A549 (cell line): ENCODE data around the gene HBQ1. TPM values are rescaled to one million over a fixed set of nuclear protein-coding genes. Genes with fewer than 3 reads are reported as not detected.
A peak's percentile ranks its signal among the peaks of the same experiment; 100 is the strongest.

Experiments
- ATAC-seq, 2 experiments: fragments of 200-7000 bp in 1 of 2; fragments of >200 bp in 1 of 2; cut with Nextera tagmentation in 1 of 2; cut with Tn5 transposase in 1 of 2; 3 replicates each; pipeline versions ENCODE4 v1.8.0 to v1.9.1; 2018 to 2020; ENCODE audit warnings: mild to moderate bottlenecking in 1 of 2, moderate library complexity in 1 of 2
- CTCF ChIA-PET: fragments of 300-600 bp; sonication (Branson Sonifier 250); formaldehyde crosslinking; extraction: SDS; loops from one replicate; lab custom pipeline; 2021; ENCODE audit warnings: antibody characterized with exemption, inconsistent platforms; lab: Yijun Ruan, JAX
- POLR2A ChIA-PET: fragments of 350-600 bp; formaldehyde crosslinking; extraction: SDS; loops from one replicate; lab custom pipeline; 2021; ENCODE audit warnings: antibody characterized with exemption, inconsistent platforms; lab: Yijun Ruan, JAX
- DNase-seq, 2 experiments: peaks; one replicate each; pipeline versions ENCODE4 v3.0.0 to v3.0.0-alpha.2; 2011 to 2016; ENCODE audit warnings: low read depth in 1 of 2, low spot score in 1 of 2
- FAIRE-seq: peaks from 2 replicates; lab custom pipeline; 2011; peaks lifted over from hg19 to GRCh38; lab: Jason Lieb, UNC
- H3K27ac ChIP-seq, 2 experiments: fragments of >200 bp; sonication (Bioruptor Twin); formaldehyde crosslinking; 3 replicates each; pipeline ENCODE4 v1.5.1; 2016 to 2017
- H3K4me1 ChIP-seq: fragments of >200 bp; sonication (Bioruptor Twin); formaldehyde crosslinking; 3 replicates; pipeline ENCODE4 v1.6.1; 2016
- H3K4me2 ChIP-seq: fragments of >200 bp; sonication (Bioruptor Twin); formaldehyde crosslinking; 3 replicates; pipeline ENCODE4 v1.6.1; 2016
- H3K4me3 ChIP-seq: fragments of >200 bp; sonication (Bioruptor Twin); formaldehyde crosslinking; 3 replicates; pipeline ENCODE4 v1.5.1; 2016
- H3K9me3 ChIP-seq: fragments of >200 bp; sonication (Bioruptor Twin); formaldehyde crosslinking; 3 replicates; pipeline ENCODE4 v1.6.1; 2016
- BCL3 ChIP-seq: fragments of >200 bp; sonication (Bioruptor Twin); formaldehyde crosslinking; IDR thresholded peaks from 3 replicates; pipeline ENCODE4 v1.6.1; 2016
- CEBPB ChIP-seq, 2 experiments: fragments of >200 bp in 1 of 2; sonication (Bioruptor Twin) in 1 of 2; formaldehyde crosslinking in 1 of 2; IDR thresholded peaks; 2 replicates each; pipeline ENCODE4 v1.6.1; 2012 to 2016
- CHD2 ChIP-seq: fragments of 150-350 bp; IDR thresholded peaks from 2 replicates; pipeline ENCODE4 v1.6.1; 2014; ENCODE audit warnings: low read length; ENCODE audit not compliant: partially characterized antibody
- CHD4 ChIP-seq: fragments of 200-600 bp; sonication (generic); IDR thresholded peaks from 2 replicates; pipeline ENCODE4 v1.6.1; 2016; ENCODE audit warnings: antibody characterized with exemption, mild to moderate bottlenecking, borderline replicate concordance
- EHF ChIP-seq: fragments of 250-450 bp; sonication (Bioruptor Pico); IDR thresholded peaks from 2 replicates; pipeline ENCODE4 v1.5.0; 2020; ENCODE audit warnings: mild to moderate bottlenecking
- FOSB ChIP-seq: fragments of 250-450 bp; sonication (Bioruptor Pico); IDR thresholded peaks from 2 replicates; pipeline ENCODE4 v1.5.0; 2020; ENCODE audit warnings: mild to moderate bottlenecking, moderate library complexity
- FOSL2 ChIP-seq, 2 experiments: fragments of 450-650 bp in 1 of 2; fragments of >200 bp in 1 of 2; sonication (Bioruptor Twin) in 1 of 2; formaldehyde crosslinking; IDR thresholded peaks; 2 replicates each; pipeline versions ENCODE4 v1.5.0 to v1.6.1; 2016 to 2020; ENCODE audit warnings: mild to moderate bottlenecking in 1 of 2, moderate library complexity in 1 of 2
- FOXS1 ChIP-seq: fragments of 250-450 bp; sonication (Bioruptor Pico); IDR thresholded peaks from 2 replicates; pipeline ENCODE4 v1.5.0; 2020; ENCODE audit warnings: mild to moderate bottlenecking, moderate library complexity
- GATA3 ChIP-seq: IDR thresholded peaks from 2 replicates; pipeline ENCODE4 v1.6.1; 2012; ENCODE audit warnings: borderline replicate concordance
- HDAC2 ChIP-seq: fragments of 200-600 bp; sonication (generic); IDR thresholded peaks from 2 replicates; pipeline ENCODE4 v1.6.1; 2016
- HEYL ChIP-seq: fragments of 250-450 bp; sonication (Bioruptor Pico); IDR thresholded peaks from 2 replicates; pipeline ENCODE4 v1.8.0; 2021; ENCODE audit warnings: mild to moderate bottlenecking, moderate library complexity
- HOXB13 ChIP-seq: fragments of 250-450 bp; sonication (Bioruptor Pico); IDR thresholded peaks from 2 replicates; pipeline ENCODE4 v1.5.0; 2020; ENCODE audit warnings: low read depth, mild to moderate bottlenecking, moderate library complexity
- JUN ChIP-seq, 2 experiments: fragments of >200 bp; sonication (Bioruptor Twin); formaldehyde crosslinking; IDR thresholded peaks; 2 replicates in 1 of 2; 3 replicates in 1 of 2; pipeline ENCODE4 v1.6.1; 2016 to 2017
- JUNB ChIP-seq: fragments of >200 bp; sonication (Bioruptor Twin); formaldehyde crosslinking; IDR thresholded peaks from 2 replicates; pipeline ENCODE4 v1.6.1; 2016
- KDM5A ChIP-seq: fragments of 200-600 bp; sonication (generic); IDR thresholded peaks from 2 replicates; pipeline ENCODE4 v1.6.1; 2016; ENCODE audit warnings: antibody characterized with exemption, mild to moderate bottlenecking
- MAZ ChIP-seq: fragments of 150-350 bp; IDR thresholded peaks from 2 replicates; pipeline ENCODE4 v1.6.1; 2014; ENCODE audit warnings: antibody characterized with exemption, low read depth, low read length, borderline replicate concordance
- MYC ChIP-seq: IDR thresholded peaks from 2 replicates; pipeline ENCODE4 v1.6.1; 2012; ENCODE audit warnings: mild to moderate bottlenecking, inconsistent platforms, low read length, improper control_type of control experiment, borderline replicate concordance
- NFE2L2 ChIP-seq: fragments of 150-350 bp; conservative IDR thresholded peaks from 2 replicates; pipeline ENCODE4 v1.6.1; 2014; ENCODE audit warnings: low read length
- NR3C1 ChIP-seq: fragments of >200 bp; sonication (Bioruptor Twin); formaldehyde crosslinking; IDR thresholded peaks from 3 replicates; pipeline ENCODE4 v1.6.1; 2017
- PBX3 ChIP-seq: IDR thresholded peaks from 2 replicates; pipeline ENCODE4 v1.6.1; 2012
- PHF8 ChIP-seq: fragments of 200-600 bp; sonication (generic); IDR thresholded peaks from 2 replicates; pipeline ENCODE4 v1.6.1; 2016; ENCODE audit warnings: low read depth, mild to moderate bottlenecking, antibody characterized with exemption, moderate library complexity, borderline replicate concordance
- POLR2A ChIP-seq: IDR thresholded peaks from 2 replicates; pipeline ENCODE4 v1.6.1; 2012; ENCODE audit warnings: mild to moderate bottlenecking, low read length
- TFCP2L1 ChIP-seq: fragments of 250-450 bp; sonication (Bioruptor Pico); IDR thresholded peaks from 2 replicates; pipeline ENCODE4 v1.5.0; 2021; ENCODE audit warnings: mild to moderate bottlenecking
- ZC3H11A ChIP-seq: fragments of 450-650 bp; IDR thresholded peaks from 2 replicates; pipeline ENCODE4 v1.6.1; 2014; ENCODE audit warnings: antibody characterized with exemption, mild to moderate bottlenecking
- ZNF302 ChIP-seq: fragments of 250-450 bp; sonication (Bioruptor Pico); IDR thresholded peaks from 2 replicates; pipeline ENCODE4 v1.9.0; 2021; ENCODE audit warnings: inconsistent platforms, mild to moderate bottlenecking, moderate library complexity
- WGBS: methylation state at CpG from one replicate; pipeline ENCODE4 v1.1.6; 2017; ENCODE audit errors: missing lambda C conversion rate; 5-methylcytosine and 5-hydroxymethylcytosine counted together
- polyA plus RNA-seq, 4 experiments: library from polyadenylated mRNA; depleted of rRNA in 3 of 4; stranded (reverse); fragments of >200 nt; fragmentation: RNase III in 1 of 4; extraction: RNeasy Plus Mini Kit Qiagen cat#74134 plus additional on column Dnase treatment in 1 of 4; gene quantifications; 2 replicates in 3 of 4; 3 replicates in 1 of 4; pipeline ENCODE4 v1.2.3, GENCODE V29; 2011 to 2017
- TF ChIP-seq, protein P1 (sequence below): fragments of 250-450 bp; sonication (Bioruptor Pico); IDR thresholded peaks from 2 replicates; pipeline ENCODE4 v1.5.0; 2020; ENCODE audit warnings: low read depth, mild to moderate bottlenecking, moderate library complexity
- TF ChIP-seq, protein P2 (sequence below): fragments of 450-650 bp; IDR thresholded peaks from 2 replicates; pipeline ENCODE4 v1.6.1; 2014; ENCODE audit warnings: antibody characterized with exemption

HBQ1 gene
- polyA plus RNA-seq, 2 of the 4 experiments (the other 2 are of a cell fraction), result 2.0 to 2.8 TPM

DNA sequence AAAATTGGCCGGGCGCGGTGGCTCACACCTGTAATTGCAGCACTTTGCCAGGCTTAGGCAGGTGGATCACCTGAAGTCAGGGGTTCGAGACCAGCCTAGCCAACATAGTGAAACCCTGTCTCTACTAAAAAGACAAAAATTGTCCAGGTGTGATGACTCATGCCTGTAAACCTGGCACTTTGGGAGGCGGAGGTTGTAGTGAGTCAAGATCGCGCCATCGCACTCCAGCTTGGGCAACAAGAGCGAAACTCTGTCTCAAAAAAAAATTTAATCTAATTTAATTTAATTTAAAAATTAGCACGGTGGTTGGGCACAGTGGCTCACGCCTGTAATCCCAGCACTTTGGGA, 1.6 kb upstream of the HBQ1 start:
- CTCF ChIA-PET, result interaction anchor here (0.6 to 5.8 kb wide), 6 partner anchors 10 to 184 kb away, joined by 3 to 88 read pairs (median 4); partner anchors contain the start of gene HBM
- H3K4me2 ChIP-seq, result no peak overlapping the region
- no peak for FAIRE-seq
- no peak for DNase-seq
- H3K9me3 ChIP-seq, result no peaks in the 10 kb centered on the region
- no peak for ATAC-seq
- H3K4me3 ChIP-seq, result no peak overlapping the region
- peaks cover 9% of the 10 kb centered on the region; the same call in 1 of the 3 replicates for H3K4me1 ChIP-seq
- TF ChIP-seq ZC3H11A (no peak), JUN (IDR thresholded peaks at IDR 0.05) (no peak), GATA3 (no peak), FOSL2 (IDR thresholded peaks at IDR 0.05) (no peak), FOSL2 (CRISPR knock-in tag; IDR thresholded peaks at IDR 0.05) (peak; percentile 13; the same call in 1 of the 2 replicates), FOXS1 (no peak)
- TF ChIP-seq, all 56 proteins: peak for 1
- WGBS, result 89% methylated on average over 11 of the region's 11 CpGs
- H3K27ac ChIP-seq, result no peak overlapping the region
- POLR2A ChIA-PET, result no interaction called here

DNA sequence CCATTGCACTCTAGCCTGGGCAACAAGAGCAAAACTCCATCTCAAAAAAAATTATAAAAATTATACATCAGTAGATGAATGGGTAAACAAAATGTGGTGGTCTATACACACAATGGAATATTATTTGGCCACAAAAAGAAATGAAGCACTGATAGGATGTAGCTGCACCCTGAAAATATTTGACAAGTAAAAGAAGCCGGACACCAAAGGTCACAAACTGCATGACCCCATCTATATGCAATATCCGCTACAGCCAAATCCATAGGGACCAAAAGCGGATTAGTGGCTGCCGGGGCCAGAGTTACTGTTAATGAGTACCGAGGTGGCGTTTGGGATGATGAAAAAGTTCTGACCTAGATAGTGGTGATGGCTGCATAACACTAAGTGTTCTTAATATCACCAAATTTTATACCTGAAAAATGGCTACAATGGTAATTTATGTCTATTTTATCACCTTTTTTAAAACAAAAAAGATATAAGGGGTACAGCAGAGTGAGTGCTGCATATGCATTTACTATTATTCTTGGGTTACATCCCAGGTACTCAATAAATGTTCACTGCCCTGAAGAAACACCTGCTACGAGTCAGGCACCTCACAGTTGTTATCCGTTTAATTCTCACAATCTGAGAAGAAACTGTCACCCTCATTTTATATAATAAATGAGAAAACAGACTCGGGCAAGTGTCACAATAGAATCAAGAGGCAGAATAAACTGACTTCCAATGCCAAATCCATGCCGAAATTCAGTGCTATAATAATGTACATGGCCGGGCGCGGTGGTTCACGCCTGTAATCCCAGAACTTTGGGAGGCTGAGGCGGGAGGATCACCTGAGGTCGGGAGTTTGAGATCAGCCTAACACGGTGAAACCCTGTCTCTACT, 807 bp upstream of the HBQ1 start:
- ATAC-seq (no peak), DNase-seq (no peak)
- H3K4me2 ChIP-seq, result peak overlapping the region; percentile 100
- no peaks in the 10 kb centered on the region for H3K9me3 ChIP-seq
- CTCF ChIA-PET, result interaction anchor here (0.9 to 5.8 kb wide), 32 partner anchors 11 to 192 kb away, joined by 3 to 104 read pairs (median 5); partner anchors contain the start of genes HBM and RHBDF1
- TF ChIP-seq HDAC2 (no peak), EHF (CRISPR knock-in tag) (no peak), PHF8 (no peak), ZNF302 (no peak), FOSB (CRISPR knock-in tag) (no peak), PBX3 (no peak), CHD2 (no peak), MAZ (no peak), HOXB13 (no peak), CEBPB (IDR thresholded peaks at IDR 0.05) (no peak), JUNB (no peak), HEYL (CRISPR knock-in tag) (no peak), ZC3H11A (no peak), NR3C1 (no peak), FOSL2 (IDR thresholded peaks at IDR 0.05) (no peak), FOSL2 (CRISPR knock-in tag; IDR thresholded peaks at IDR 0.05) (no peak), KDM5A (no peak)
- TF ChIP-seq, all 56 proteins: peak for 0
- Histone ChIP-seq H3K4me3 (peak overlapping the region; percentile 48), H3K27ac (no peak overlapping the region), H3K4me1 (peaks cover 9% of the 10 kb centered on the region; the same call in 1 of the 3 replicates)
- 81% methylated on average over 17 of the region's 17 CpGs for WGBS
- FAIRE-seq, result no peak
- POLR2A ChIA-PET, result interaction anchor here (1.0 to 1.6 kb wide), 2 partner anchors 72 to 113 kb away, joined by 4 to 7 read pairs; no protein-coding TSS in a partner anchor

DNA sequence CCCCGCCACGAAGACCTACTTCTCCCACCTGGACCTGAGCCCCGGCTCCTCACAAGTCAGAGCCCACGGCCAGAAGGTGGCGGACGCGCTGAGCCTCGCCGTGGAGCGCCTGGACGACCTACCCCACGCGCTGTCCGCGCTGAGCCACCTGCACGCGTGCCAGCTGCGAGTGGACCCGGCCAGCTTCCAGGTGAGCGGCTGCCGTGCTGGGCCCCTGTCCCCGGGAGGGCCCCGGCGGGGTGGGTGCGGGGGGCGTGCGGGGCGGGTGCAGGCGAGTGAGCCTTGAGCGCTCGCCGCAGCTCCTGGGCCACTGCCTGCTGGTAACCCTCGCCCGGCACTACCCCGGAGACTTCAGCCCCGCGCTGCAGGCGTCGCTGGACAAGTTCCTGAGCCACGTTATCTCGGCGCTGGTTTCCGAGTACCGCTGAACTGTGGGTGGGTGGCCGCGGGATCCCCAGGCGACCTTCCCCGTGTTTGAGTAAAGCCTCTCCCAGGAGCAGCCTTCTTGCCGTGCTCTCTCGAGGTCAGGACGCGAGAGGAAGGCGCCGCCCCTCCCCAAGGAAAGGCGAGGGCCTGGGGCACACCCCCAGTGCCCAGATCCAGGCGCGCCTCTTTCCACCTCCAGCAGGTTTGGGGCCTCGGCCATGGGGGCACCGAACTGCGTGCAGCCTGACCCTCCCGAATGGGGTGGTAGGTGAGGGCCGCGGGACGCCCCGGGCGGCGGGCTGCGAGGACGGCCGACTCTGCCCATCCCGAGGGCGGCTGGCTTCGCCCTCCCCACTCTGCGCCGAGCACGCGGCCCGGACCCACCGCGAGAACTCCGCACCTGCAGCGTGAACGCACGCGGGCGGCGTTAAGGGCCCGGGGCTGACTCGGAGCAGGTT, 664 bp downstream of the HBQ1 start:
- under 1% methylated on average over 22 of the region's 89 CpGs for WGBS
- Histone ChIP-seq H3K9me3 (no peaks in the 10 kb centered on the region), H3K4me1 (peaks cover 9% of the 10 kb centered on the region; the same call in 1 of the 3 replicates), H3K27ac (peak overlapping the region; percentile 56 to 82; a peak in 5 of 6 replicates), H3K4me3 (peak overlapping the region; percentile 48), H3K4me2 (peak overlapping the region; percentile 100)
- peak; percentile 49 to 88 for DNase-seq
- peak; percentile 71 to 78 for ATAC-seq
- POLR2A ChIA-PET, result interaction anchor here (1.0 to 1.6 kb wide), 2 partner anchors 74 to 114 kb away, joined by 4 to 7 read pairs; no protein-coding TSS in a partner anchor
- CTCF ChIA-PET, result interaction anchor here (0.6 to 5.8 kb wide), 66 partner anchors 11 to 200 kb away, joined by 3 to 104 read pairs (median 4); partner anchors contain the start of genes FAM234A, HBM and RHBDF1
- no peak for FAIRE-seq
- TF ChIP-seq POLR2A (no peak), JUNB (no peak), MYC (no peak), CHD4 (no peak), PHF8 (no peak), TFCP2L1 (CRISPR knock-in tag) (peak; percentile 88), FOSB (CRISPR knock-in tag) (peak; percentile 86; the same call in 1 of the 2 replicates), NFE2L2 (no peak), BCL3 (0 out of 3 replicates have a peak, but pooled peaks have one; percentile 22), HEYL (CRISPR knock-in tag) (no peak)
- TF ChIP-seq, protein P1, sequence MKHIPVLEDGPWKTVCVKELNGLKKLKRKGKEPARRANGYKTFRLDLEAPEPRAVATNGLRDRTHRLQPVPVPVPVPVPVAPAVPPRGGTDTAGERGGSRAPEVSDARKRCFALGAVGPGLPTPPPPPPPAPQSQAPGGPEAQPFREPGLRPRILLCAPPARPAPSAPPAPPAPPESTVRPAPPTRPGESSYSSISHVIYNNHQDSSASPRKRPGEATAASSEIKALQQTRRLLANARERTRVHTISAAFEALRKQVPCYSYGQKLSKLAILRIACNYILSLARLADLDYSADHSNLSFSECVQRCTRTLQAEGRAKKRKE (CRISPR knock-in tag), result peak; percentile 79; the same call in 1 of the 2 replicates
- TF ChIP-seq, protein P2, sequence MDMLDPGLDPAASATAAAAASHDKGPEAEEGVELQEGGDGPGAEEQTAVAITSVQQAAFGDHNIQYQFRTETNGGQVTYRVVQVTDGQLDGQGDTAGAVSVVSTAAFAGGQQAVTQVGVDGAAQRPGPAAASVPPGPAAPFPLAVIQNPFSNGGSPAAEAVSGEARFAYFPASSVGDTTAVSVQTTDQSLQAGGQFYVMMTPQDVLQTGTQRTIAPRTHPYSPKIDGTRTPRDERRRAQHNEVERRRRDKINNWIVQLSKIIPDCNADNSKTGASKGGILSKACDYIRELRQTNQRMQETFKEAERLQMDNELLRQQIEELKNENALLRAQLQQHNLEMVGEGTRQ, result no peak
